C1 segment of cervical spinal cord (tissue), 14 donors: ENCODE results near the gene KLK3.
"Not testable (repeated sequence)": the region's sequence is repeated elsewhere in the genome, so short reads cannot be mapped to it uniquely, and the experiment has no call there.

Source experiments
- DNase-seq, 14 donors: peaks; one replicate each; lab custom pipeline; 2025; lab: John Stamatoyannopoulos, UW

KLK3 gene

GRCh38 chr19:50854636-50855410 is at the start of gene KLK3:
Gene KLK3, plus strand, starts transcription at chr19:50854915. Its CDS starts 41 bp downstream, at chr19:50854956.
- DNase-seq: no peak

- DNase-seq: no peak
Observed at GRCh38 chr19:50808856-50809255, 45.9 kb upstream of the KLK3 start.

- DNase-seq: not testable (repeated sequence)
Observed at GRCh38 chr19:50811622-50812238, 43.0 kb upstream of the KLK3 start.

GRCh38 chr19:50812474-50812873 is 42.2 kb upstream of the KLK3 start:
- DNase-seq: no peak

GRCh38 chr19:50814883-50815282 is 39.8 kb upstream of the KLK3 start:
- no peak for DNase-seq

- DNase-seq: no peak
Observed at GRCh38 chr19:50815439-50815838, 39.3 kb upstream of the KLK3 start.

- no peak for DNase-seq
Observed at GRCh38 chr19:50817941-50818858, 36.5 kb upstream of the KLK3 start.

GRCh38 chr19:50818859-50819472 is 35.7 kb upstream of the KLK3 start:
- no peak for DNase-seq

- no peak for DNase-seq
Observed at GRCh38 chr19:50819636-50820035, 35.1 kb upstream of the KLK3 start.

- DNase-seq: no peak
Observed at GRCh38 chr19:50820086-50820485, 34.6 kb upstream of the KLK3 start.

GRCh38 chr19:50820549-50821247 is 34.0 kb upstream of the KLK3 start:
- no peak for DNase-seq

- no peak for DNase-seq
Observed at GRCh38 chr19:50821248-50821612, 33.5 kb upstream of the KLK3 start.

- DNase-seq: no peak
Observed at GRCh38 chr19:50821622-50822021, 33.1 kb upstream of the KLK3 start.

- no peak for DNase-seq
Observed at GRCh38 chr19:50822661-50823208, 32.0 kb upstream of the KLK3 start.

- DNase-seq: no peak
Observed at GRCh38 chr19:50823389-50824042, 31.2 kb upstream of the KLK3 start, which contains the start of gene KLK1. Gene KLK1, minus strand, starts transcription at chr19:50823787. Its CDS starts 39 bp downstream, at chr19:50823748.

- no peak for DNase-seq
Observed at GRCh38 chr19:50826492-50827240, 28.0 kb upstream of the KLK3 start.

- no peak for DNase-seq
Observed at GRCh38 chr19:50827476-50827875, 27.2 kb upstream of the KLK3 start.

- DNase-seq: no peak
Observed at GRCh38 chr19:50829801-50830200, 24.9 kb upstream of the KLK3 start.

GRCh38 chr19:50830266-50831025 is 24.3 kb upstream of the KLK3 start:
- DNase-seq: no peak
